ENCODE data around the gene APLF.
"Not testable (repeated sequence)": the region's sequence is repeated elsewhere in the genome, so short reads cannot be mapped to it uniquely, and the experiment has no call there.

The APLF gene

DNA sequence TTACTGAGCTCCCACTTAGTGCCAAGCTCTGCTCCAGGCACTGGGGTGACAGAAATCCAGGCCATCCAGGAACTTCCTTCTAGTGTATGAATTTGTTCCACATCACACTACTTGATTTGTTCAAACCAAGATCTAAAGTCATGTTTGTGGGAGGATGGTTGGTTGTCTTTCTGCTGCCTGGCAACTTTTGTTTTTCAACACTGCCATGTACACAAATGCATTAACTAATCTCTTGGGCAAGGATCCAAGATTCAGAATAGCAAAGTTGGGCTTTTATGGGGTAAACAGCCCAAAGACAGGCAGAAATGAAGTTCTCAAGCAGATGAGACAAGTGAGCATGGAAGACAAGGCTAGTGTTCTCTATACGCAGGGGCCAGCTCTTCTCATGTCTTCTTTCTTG, 122.6 kb downstream of the APLF start:
- TF ChIP-seq MYC (IDR thresholded peaks at IDR 0.05; ENCODE audit: low read depth, low read length) (no peak), POLR2A (IDR thresholded peaks at IDR 0.05; ENCODE audit: extremely low read depth, insufficient read length) (no peak)
- TF ChIP-seq, protein P1, sequence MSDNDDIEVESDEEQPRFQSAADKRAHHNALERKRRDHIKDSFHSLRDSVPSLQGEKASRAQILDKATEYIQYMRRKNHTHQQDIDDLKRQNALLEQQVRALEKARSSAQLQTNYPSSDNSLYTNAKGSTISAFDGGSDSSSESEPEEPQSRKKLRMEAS (IDR thresholded peaks at IDR 0.05; ENCODE audit: low read depth, low read length) = no peak
- TF ChIP-seq, protein P2, sequence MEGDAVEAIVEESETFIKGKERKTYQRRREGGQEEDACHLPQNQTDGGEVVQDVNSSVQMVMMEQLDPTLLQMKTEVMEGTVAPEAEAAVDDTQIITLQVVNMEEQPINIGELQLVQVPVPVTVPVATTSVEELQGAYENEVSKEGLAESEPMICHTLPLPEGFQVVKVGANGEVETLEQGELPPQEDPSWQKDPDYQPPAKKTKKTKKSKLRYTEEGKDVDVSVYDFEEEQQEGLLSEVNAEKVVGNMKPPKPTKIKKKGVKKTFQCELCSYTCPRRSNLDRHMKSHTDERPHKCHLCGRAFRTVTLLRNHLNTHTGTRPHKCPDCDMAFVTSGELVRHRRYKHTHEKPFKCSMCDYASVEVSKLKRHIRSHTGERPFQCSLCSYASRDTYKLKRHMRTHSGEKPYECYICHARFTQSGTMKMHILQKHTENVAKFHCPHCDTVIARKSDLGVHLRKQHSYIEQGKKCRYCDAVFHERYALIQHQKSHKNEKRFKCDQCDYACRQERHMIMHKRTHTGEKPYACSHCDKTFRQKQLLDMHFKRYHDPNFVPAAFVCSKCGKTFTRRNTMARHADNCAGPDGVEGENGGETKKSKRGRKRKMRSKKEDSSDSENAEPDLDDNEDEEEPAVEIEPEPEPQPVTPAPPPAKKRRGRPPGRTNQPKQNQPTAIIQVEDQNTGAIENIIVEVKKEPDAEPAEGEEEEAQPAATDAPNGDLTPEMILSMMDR (IDR thresholded peaks at IDR 0.05; ENCODE audit: low read depth, low read length) = no peak
- H3K4me3 ChIP-seq (ENCODE audit: low read depth, low read length) = no peak overlapping the region
- DNase-seq (ENCODE audit: low read depth) = no peak

DNA sequence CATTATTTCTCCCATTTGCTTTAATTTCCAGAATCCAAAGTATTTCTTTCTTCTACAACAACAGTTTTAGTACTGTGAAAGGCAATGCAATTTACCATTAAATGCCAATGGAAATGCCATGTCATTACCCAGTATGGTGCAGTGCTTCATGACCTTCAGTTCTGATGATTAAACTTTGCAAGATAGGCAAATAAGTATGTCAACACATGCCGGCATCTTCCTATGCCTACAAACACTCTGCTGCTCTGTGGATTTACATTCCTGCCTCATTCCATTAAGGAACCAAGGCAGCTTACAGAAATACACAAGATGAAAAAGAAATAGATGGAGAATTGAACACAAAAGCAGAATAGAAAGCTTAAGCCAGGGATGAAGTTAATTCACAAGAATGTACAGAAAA, 123.3 kb downstream of the APLF start:
- DNase-seq (ENCODE audit: low read depth) = no peak
- TF ChIP-seq POLR2A (IDR thresholded peaks at IDR 0.05; ENCODE audit: extremely low read depth, insufficient read length) = no peak
- TF ChIP-seq, protein P1 (IDR thresholded peaks at IDR 0.05; ENCODE audit: low read depth, low read length) = no peak
- TF ChIP-seq, protein P2 (IDR thresholded peaks at IDR 0.05; ENCODE audit: low read depth, low read length) = no peak
- TF ChIP-seq MYC (IDR thresholded peaks at IDR 0.05; ENCODE audit: low read depth, low read length) = no peak
- no peak overlapping the region for H3K4me3 ChIP-seq (ENCODE audit: low read depth, low read length)

DNA sequence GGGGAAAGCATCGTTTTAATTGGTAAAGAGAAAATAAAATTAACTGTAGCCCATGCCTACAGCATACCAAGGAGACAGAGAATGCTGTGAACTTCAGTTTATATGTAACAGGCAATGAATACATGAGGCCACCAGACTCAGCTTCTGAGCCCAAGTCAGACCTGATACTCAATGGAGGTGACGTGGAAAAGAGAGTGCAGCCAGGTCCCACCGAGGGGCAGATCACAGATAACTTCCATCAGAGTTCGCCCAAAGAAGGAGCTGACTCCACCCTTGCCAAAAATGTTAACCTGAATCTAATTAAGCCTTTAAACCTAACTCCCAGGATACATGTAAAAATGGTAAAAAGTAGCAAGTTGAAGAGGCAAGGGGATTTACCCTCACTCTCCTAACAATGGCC, 123.8 kb downstream of the APLF start:
- TF ChIP-seq POLR2A (IDR thresholded peaks at IDR 0.05; ENCODE audit: extremely low read depth, insufficient read length) = no peak
- no peak for TF ChIP-seq MYC (IDR thresholded peaks at IDR 0.05; ENCODE audit: low read depth, low read length)
- TF ChIP-seq, protein P2 (IDR thresholded peaks at IDR 0.05; ENCODE audit: low read depth, low read length) = no peak
- TF ChIP-seq, protein P1 (IDR thresholded peaks at IDR 0.05; ENCODE audit: low read depth, low read length) = no peak
- H3K4me3 ChIP-seq (ENCODE audit: low read depth, low read length) = no peak overlapping the region
- DNase-seq (ENCODE audit: low read depth) = no peak

DNA sequence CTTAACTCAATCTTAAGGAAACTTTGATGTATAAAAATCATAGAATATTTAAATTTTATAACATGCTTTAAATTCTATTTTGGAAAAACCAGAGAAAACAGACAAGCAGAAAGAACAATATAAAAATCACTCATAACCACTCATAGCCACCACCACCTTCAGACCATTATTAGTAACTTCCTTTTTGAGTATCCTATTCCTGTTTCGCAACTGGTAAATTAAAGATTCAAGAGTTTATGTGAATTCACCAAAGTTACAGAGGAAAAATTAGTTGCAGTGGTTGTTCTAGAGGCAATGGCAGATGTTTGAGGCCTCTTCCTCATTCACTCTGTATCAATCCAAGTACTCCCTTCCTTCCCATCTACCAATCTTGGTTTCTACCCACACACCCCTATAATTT, 126.7 kb downstream of the APLF start:
- no peak for TF ChIP-seq MYC (IDR thresholded peaks at IDR 0.05; ENCODE audit: low read depth, low read length)
- TF ChIP-seq, protein P2 (IDR thresholded peaks at IDR 0.05; ENCODE audit: low read depth, low read length) = no peak
- TF ChIP-seq POLR2A (IDR thresholded peaks at IDR 0.05; ENCODE audit: extremely low read depth, insufficient read length) = no peak
- TF ChIP-seq, protein P1 (IDR thresholded peaks at IDR 0.05; ENCODE audit: low read depth, low read length) = no peak
- H3K4me3 ChIP-seq (ENCODE audit: low read depth, low read length) = no peak overlapping the region
- DNase-seq (ENCODE audit: low read depth) = peak; percentile 37

DNA sequence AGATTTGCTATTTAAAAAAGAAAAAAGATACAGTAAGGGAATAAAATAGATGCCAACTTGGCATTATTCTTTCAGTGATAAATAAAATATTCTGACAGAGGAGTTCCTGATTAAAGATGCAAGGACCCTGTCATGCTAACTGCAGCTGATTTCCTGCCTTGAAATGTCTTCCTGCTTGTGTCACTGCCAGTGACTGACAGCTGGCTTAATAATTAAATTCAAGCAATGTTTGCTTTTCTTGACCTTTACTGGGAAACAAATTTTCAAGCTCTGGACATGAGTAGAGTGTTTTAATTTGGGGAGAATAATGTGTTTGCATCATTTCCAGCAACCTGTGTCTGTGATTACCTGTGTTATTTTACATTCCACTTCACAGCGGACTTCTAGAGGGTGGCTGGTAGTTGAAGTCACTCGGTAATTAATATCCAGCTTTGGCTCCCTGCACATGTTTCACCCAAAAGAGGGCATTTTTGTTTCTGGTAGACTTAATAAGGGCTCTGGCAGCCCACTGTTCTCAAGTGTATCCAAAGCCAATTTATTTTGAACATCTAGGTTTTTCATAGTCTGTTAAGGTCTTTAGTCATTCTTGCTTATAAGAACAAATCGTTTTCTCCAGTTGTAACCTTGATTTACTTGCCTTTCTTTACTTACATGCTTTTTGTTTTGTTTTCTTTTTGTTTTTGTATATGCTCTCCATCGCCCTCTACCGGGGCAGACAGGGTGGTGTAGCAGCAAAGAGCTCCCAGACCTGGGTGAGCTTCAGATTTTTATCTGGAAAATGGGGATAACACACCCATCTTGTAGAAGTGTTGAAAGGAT, 127.5 kb downstream of the APLF start:
- DNase-seq (ENCODE audit: low read depth) = peak; percentile 67
- TF ChIP-seq, protein P2 (IDR thresholded peaks at IDR 0.05; ENCODE audit: low read depth, low read length) = peak; percentile 98
- TF ChIP-seq MYC (IDR thresholded peaks at IDR 0.05; ENCODE audit: low read depth, low read length) = no peak
- no peak overlapping the region for H3K4me3 ChIP-seq (ENCODE audit: low read depth, low read length)

DNA sequence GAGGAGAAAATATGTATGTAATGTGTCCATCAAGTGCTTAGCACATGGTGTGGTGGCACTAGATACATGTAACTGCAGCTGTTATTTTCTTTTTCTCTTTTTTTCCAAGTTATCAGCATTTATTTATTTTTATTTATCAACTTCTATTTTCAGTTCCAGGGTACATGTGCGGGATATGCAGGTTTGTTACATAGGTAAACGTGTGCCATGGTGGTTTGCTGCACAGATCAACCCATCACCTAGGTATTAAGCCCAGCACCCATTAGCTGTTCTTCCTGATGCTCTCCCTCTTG, 128.1 kb downstream of the APLF start:
- H3K4me3 ChIP-seq (ENCODE audit: low read depth, low read length); DNase-seq (ENCODE audit: low read depth): not testable (repeated sequence)

DNA sequence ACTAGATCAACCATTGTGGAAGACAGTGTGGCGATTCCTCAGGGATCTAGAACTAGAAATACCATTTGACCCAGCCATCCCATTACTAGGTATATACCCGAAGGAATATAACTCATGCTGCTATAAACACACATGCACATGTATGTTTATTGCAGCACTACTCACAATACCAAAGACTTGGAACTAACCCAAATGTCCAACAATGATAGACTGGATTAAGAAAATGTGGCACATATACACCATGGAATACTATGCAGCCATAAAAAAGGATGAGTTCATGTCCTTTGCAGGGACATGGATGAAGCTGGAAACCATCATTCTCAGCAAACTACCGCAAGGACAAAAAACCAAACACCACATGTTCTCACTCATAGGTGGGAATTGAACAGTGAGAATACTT, 133.1 kb downstream of the APLF start:
- DNase-seq (ENCODE audit: low read depth); H3K4me3 ChIP-seq (ENCODE audit: low read depth, low read length): not testable (repeated sequence)
